K562 (cell line): ENCODE measurements around the gene CPTP. TPM values are rescaled to one million over a fixed set of nuclear protein-coding genes. Genes with fewer than 3 reads are reported as not detected.

Experiments used
- CBFA2T2 ChIP-seq: fragments of 450-650 bp; conservative IDR thresholded peaks from 2 replicates; pipeline ENCODE4 v1.6.1; 2017; ENCODE audit warnings: mild to moderate bottlenecking
- CCNT2 ChIP-seq: IDR thresholded peaks from 2 replicates; pipeline ENCODE4 v1.6.1; 2011; ENCODE audit warnings: borderline replicate concordance, low read depth, mild to moderate bottlenecking, moderate library complexity, mixed read lengths, low read length; ENCODE audit not compliant: insufficient read length; ENCODE audit errors: extremely low read depth
- CEBPZ ChIP-seq: fragments of 150-350 bp; IDR thresholded peaks from 2 replicates; pipeline ENCODE4 v1.6.1; 2014; ENCODE audit warnings: low read depth, mild to moderate bottlenecking, low read length, borderline replicate concordance
- E2F6 ChIP-seq, 2 experiments: IDR thresholded peaks; 2 replicates each; pipeline ENCODE4 v1.6.1; 2011; ENCODE audit warnings: borderline replicate concordance in 1 of 2, control low read depth in 1 of 2, low read depth in 1 of 2, low read length in 1 of 2, mild to moderate bottlenecking in 1 of 2, mixed read lengths in 1 of 2, moderate library complexity in 1 of 2; ENCODE audit not compliant: insufficient read depth in 1 of 2, insufficient read length in 1 of 2, poor library complexity in 1 of 2, severe bottlenecking in 1 of 2; ENCODE audit errors: extremely low read depth in 1 of 2
- ELF2 ChIP-seq: fragments of 250-450 bp; sonication (Bioruptor Pico); IDR thresholded peaks from 2 replicates; pipeline ENCODE4 v1.5.0; 2021; ENCODE audit warnings: mild to moderate bottlenecking
- FOXA1 ChIP-seq: fragments of 450-650 bp; IDR thresholded peaks from 2 replicates; pipeline ENCODE4 v1.6.1; 2016; ENCODE audit warnings: mild to moderate bottlenecking, borderline replicate concordance
- FOXK2 ChIP-seq, 2 experiments: fragments of 450-650 bp; IDR thresholded peaks in 1 of 2; conservative IDR thresholded peaks in 1 of 2; 2 replicates each; pipeline ENCODE4 v1.6.1; 2016; ENCODE audit warnings: low read depth in 2 of 2, mild to moderate bottlenecking in 1 of 2
- IFI16 ChIP-seq: fragments of 250-450 bp; sonication (Bioruptor Pico); IDR thresholded peaks from 2 replicates; pipeline ENCODE4 v2.1.2; 2022; ENCODE audit warnings: mild to moderate bottlenecking, inconsistent platforms
- JUND ChIP-seq, 2 experiments: IDR thresholded peaks; 2 replicates in 1 of 2; 3 replicates in 1 of 2; pipeline ENCODE4 v1.6.1; 2011; ENCODE audit warnings: borderline replicate concordance in 2 of 2, low read depth in 2 of 2, low read length in 2 of 2, improper control_type of control experiment in 1 of 2, missing biosample characterization in 1 of 2, missing genetic modification characterization in 1 of 2, missing genetic modification reagents in 1 of 2
- MYBL2 ChIP-seq, 2 experiments: fragments of 450-650 bp in 1 of 2; sonication (generic) in 1 of 2; formaldehyde crosslinking in 1 of 2; IDR thresholded peaks; 2 replicates each; pipeline versions ENCODE4 v1.6.1 to v1.8.1; 2017 to 2022; ENCODE audit warnings: borderline replicate concordance in 1 of 2, inconsistent platforms in 1 of 2, low read depth in 1 of 2, mild to moderate bottlenecking in 1 of 2, missing genetic modification reagents in 1 of 2, moderate library complexity in 1 of 2
- POLR3A ChIP-seq: IDR thresholded peaks from 2 replicates; pipeline ENCODE4 v1.6.1; 2011; ENCODE audit warnings: borderline replicate concordance, mild to moderate bottlenecking, moderate library complexity; ENCODE audit not compliant: insufficient read length, insufficient read depth; ENCODE audit errors: extremely low read depth
- USF2 ChIP-seq: sonication (generic); formaldehyde crosslinking; IDR thresholded peaks from 2 replicates; pipeline ENCODE4 v1.5.0; 2020; ENCODE audit warnings: missing genetic modification reagents
- XRCC4 ChIP-seq: IDR thresholded peaks from one replicate; pipeline ENCODE4 v1.6.1; 2011; ENCODE audit not compliant: insufficient read depth, insufficient read length; ENCODE audit errors: extremely low read depth
- ZBED1 ChIP-seq: IDR thresholded peaks from 2 replicates; pipeline ENCODE4 v1.6.1; 2014
- ZBTB33 ChIP-seq: sonication (generic); formaldehyde crosslinking; IDR thresholded peaks from 2 replicates; pipeline ENCODE4 v1.8.1; 2023; ENCODE audit warnings: mild to moderate bottlenecking, missing genetic modification reagents
- ZNF75A ChIP-seq: fragments of 450-650 bp; formaldehyde crosslinking; IDR thresholded peaks from 2 replicates; pipeline ENCODE4 v1.4.0; 2020; ENCODE audit warnings: mild to moderate bottlenecking
- polyA plus RNA-seq, 8 experiments: library from polyadenylated mRNA; depleted of rRNA in 4 of 8; stranded (reverse) in 5 of 8; unstranded in 3 of 8; fragments of >200 nt; fragmentation: Nextera tagmentation in 2 of 8; fragmentation: Illumina TruSeq in 1 of 8; extraction: Ambion mirVana in 2 of 8; extraction: Trizol in 1 of 8; gene quantifications; 2 replicates each; pipeline versions ENCODE4 v1.2.1 to v1.2.3, GENCODE V29; 2011 to 2014; ENCODE audit warnings: inconsistent platforms in 1 of 8, missing spikeins in 1 of 8
- total RNA-seq, 7 experiments: library from RNA; depleted of rRNA in 6 of 7; stranded (reverse); fragments of >200 nt in 6 of 7; fragmentation: Illumina TruSeq in 2 of 7; extraction: Trizol in 2 of 7; gene quantifications; 2 replicates each; pipeline versions ENCODE4 v1.2.1 to v1.2.3, GENCODE V29; 2011 to 2021; ENCODE audit warnings: low replicate concordance in 1 of 7

CPTP gene
- total and polyA plus RNA-seq, 9 of the 15 experiments (the other 6 are each of a cell fraction or from before 2014, with no cell fraction given): 0.11 to 25.8 (median 3.5) TPM

GRCh38 chr1:1304331-1305299 lies 20.0 kb upstream of the CPTP start (continued):
- TF ChIP-seq IFI16 (no peak), ZBTB33 (CRISPR knock-in tag) (peak; percentile 75), ZBED1 (no peak), CBFA2T2 (peak; percentile 64), FOXA1 (no peak), CCNT2 (no peak), ZNF75A (no peak), XRCC4 (no peak), CEBPZ (no peak), ELF2 (CRISPR knock-in tag) (0 out of 2 replicates have a peak, but pooled peaks have one; percentile 16), MYBL2 (IDR thresholded peaks at IDR 0.05; ENCODE audit: low read depth) (no peak), MYBL2 (CRISPR knock-in tag; IDR thresholded peaks at IDR 0.05; ENCODE audit: borderline replicate concordance) (no peak), E2F6 (IDR thresholded peaks at IDR 0.05; ENCODE audit: borderline replicate concordance in 1 of 2, extremely low read depth in 1 of 2, insufficient read depth in 1 of 2, insufficient read length in 1 of 2, low read depth in 1 of 2, low read length in 1 of 2, poor library complexity in 1 of 2, severe bottlenecking in 1 of 2) (peak; percentile 76 to 92), JUND (IDR thresholded peaks at IDR 0.05; ENCODE audit: borderline replicate concordance, low read depth, low read length) (peak; percentile 81), JUND (tag; IDR thresholded peaks at IDR 0.05; ENCODE audit: borderline replicate concordance, low read depth, low read length) (peak; percentile 62; the same call in 1 of the 3 replicates), POLR3A (no peak), FOXK2 (conservative IDR thresholded peaks at IDR 0.05 in 1 of 2, IDR thresholded peaks at IDR 0.05 in 1 of 2; ENCODE audit: low read depth in 2 of 2) (peak in 1 of 2 experiments; percentile 66; a peak in 1 of 4 replicates), USF2 (CRISPR knock-in tag) (peak; percentile 93)
